ENCODE results near the gene MTMR12.
"Not testable (repeated sequence)": the region's sequence is repeated elsewhere in the genome, so short reads cannot be mapped to it uniquely, and the experiment has no call there.

MTMR12 gene

DNA sequence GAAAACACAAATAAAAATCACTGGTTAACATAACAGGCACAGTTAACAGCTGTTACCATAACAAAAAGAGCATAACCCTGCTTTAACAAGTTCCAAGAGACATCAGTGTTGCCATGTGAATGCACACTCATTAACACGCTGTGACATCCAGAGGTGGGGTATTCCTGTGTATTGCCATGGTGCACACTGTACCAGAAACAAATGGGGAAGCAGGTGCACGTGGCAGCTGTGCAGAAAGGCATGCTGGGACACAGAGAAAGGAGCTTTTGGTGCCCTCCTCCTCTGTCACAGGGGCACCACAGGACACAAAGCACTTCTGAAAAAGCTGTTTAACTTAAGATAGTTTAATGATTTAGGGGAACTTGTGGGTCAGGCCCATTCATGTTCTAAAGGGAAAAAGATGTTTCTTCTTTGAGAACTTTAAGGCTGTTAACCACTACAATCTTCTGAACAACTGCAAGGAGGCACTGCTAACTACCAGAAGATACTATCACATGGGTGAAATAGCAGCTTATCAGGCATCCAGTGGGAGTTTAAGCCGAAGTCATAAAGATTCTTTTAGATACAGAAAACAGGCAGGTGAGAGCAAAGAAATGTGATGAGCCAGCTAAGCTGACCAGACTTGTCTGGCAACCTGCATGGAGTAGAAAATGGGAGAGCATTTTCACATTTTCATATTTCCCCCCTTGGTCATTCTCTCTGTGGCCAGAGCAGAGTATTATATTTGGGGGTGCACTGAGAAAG is 82.2 kb downstream of the MTMR12 start:
- no peak for DNase-seq

DNA sequence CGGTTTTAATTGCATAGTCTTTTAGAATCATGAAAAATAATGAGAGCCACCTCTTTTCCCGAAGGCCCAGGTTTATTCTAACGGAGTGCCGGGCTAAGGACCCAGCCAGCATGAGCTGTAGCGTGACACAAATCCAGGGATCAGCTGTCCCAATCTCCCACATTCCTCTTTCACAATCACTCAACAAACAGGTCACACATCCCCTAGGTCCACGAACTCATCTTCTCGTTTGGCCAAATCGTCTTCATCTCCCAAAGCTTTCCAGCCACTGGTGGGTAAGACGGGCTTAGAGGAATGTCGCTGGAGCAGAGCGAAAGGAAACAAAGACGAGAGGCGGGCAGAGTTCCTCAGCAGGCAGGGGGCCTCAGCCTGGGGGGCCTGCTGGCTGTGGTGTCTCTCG is 83.2 kb downstream of the MTMR12 start:
- DNase-seq = no peak

DNA sequence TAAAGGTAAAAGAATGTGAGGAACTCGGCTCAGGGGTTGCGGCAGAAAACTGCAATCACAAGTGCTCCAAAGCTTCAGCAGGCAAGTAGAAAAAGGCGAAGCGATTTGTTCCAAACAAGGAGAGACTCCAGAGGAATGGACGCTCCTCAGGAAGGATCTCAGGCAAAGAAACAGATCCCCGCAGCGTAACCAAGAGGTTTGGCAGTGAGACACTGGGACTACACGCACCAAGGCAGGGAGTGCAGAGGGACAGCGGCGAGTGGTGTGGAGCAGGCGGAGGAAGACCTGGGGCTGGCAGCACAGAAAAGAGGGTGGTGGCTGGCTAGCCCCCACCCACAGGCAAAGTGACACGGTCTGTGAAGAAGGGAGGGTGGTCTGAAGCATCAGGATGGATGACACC is 83.9 kb downstream of the MTMR12 start:
- DNase-seq = no peak

DNA sequence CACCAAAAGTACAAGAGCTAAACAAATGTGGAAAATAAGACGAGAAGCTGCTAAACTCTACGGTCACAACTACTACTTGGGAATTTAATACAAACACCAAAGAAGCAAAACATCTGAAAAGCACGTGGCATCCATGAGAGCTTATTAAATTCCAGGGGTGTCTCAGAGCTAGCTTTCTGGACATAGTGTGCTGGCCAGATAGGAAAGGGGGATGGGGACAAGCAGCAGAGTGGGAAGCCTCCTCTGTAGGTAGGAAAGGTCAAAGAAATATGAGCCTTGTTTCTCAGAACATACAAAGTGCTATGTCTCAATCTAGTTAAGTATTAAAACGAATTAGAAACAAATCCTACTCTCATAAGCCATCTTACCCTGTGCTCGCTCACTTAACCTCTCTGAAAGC is 87.3 kb downstream of the MTMR12 start:
- no peak for DNase-seq

DNA sequence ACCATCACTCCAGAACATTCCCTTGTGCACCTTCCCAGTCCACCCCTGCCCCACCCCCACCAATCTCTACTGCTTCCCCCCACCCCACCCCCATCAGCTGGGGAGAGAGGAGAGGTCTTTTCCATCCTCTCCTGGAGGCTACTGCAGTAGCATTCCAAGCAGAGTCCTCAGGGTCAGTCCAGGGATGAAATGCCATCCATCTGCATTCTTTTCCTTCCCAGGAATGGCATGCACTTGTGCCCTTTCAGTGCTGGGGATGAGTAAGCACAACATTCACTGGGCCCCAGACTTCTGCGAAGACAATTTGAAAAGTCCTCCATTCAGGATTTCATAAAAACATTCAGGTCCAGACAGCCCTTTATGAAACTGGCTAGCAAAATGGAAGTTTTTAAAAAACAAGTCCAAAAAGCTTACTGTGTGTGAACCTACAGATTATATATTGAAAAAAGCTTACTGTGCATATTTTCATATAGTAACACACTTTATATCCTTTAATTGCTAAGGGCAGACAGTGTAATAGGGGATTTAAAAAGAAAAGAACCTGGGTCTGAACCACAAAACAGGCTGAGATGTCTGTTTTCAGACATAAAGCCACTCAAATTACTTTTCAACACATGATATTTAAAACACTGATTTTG is 88.6 kb downstream of the MTMR12 start:
- DNase-seq = no peak

DNA sequence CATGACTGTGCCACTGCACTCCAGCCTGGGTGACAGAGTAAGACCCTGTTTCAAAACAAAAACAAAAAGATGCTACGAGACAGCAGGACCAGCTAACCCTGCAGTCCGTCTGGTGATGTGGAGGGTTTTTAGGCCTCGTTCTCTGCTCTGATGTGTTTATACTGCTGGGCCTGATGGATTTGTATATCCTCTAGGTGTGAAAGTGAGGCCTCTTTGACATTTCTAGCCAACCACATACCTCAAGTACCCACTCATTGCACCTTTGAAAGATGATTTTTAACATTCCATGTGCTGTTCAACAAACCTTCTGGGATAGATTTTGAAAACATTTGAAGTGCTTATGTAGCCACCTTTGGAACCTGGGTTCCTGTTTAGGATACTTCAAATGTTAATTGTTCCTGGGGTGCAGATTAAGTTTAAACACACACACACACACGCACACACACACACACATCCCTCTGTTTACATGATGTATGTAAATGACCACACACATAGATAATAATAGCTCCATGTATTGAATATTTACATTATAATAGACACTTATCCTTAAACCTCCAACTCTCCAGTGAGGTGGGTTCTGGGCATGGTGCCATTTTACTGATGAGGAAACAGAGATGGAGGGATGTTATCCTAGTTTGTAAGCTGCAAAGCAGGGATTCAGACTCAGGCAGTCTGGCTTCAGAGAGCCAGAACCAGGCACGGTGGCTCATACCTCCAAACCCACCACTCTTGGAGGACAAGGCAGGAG is 89.8 kb downstream of the MTMR12 start:
- no peak for DNase-seq

DNA sequence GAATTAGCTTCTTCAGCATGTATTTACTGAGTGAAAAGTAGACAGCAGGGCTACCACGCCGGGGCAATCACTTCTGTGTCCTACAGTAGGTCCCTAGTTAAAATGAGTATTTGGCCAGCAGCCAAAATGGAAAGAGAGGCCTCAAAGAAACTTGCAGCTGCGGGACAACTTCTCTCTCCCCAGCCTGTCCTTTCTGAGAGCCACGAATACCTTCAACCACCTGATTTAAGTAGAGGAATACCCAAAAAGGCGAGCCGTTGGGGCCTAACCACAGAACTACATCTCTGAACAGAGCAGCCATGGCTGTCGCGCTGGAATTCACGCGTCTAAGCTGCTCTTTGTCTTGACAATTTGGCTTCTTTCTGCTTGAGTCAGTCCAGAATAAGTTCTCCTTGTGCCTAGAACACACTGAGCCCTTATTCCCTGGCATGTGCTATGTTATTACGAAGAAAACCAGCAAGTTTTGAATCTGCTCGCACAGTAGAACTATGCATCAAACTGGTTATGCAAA is 94.8 kb downstream of the MTMR12 start:
- no peak for DNase-seq

DNA sequence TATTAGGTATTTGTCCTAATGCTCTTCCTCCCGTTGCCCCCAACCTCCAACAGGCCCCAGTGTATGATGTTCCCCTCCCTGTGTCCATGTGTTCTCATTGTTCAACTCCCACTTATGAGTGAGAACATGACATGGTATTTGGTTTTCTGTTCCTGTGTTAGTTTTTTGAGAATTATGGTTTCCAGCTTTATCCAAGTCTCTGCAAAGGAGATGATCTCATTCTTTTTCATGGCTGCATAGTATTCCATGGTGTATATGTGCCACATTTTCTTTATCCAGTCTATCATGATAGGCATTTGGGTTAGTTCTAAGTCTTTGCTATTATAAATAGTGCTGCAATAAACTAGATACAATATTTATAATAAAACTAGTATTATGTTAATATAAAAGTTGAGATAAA is 98.4 kb downstream of the MTMR12 start:
- not testable (repeated sequence) for DNase-seq

DNA sequence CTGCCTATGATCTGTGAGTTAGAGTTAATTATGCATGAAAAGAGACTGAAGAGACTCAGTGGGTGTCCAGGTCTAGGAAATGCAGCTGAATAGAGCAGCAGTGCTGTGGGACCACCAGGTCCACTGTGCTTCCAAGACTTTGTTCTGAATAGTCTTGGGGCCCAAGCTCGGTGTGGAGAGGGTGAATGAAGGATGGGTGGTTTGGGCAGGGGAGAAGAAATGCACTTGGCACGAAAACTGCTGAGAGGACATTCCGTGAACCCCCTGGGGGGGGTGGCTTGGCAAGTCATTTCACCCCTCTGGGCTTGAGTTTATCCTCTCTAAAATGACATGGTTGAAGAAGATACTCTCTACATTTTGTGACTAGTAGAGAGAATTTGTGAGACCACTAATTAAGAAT is 102.6 kb downstream of the MTMR12 start:
- no peak for DNase-seq

DNA sequence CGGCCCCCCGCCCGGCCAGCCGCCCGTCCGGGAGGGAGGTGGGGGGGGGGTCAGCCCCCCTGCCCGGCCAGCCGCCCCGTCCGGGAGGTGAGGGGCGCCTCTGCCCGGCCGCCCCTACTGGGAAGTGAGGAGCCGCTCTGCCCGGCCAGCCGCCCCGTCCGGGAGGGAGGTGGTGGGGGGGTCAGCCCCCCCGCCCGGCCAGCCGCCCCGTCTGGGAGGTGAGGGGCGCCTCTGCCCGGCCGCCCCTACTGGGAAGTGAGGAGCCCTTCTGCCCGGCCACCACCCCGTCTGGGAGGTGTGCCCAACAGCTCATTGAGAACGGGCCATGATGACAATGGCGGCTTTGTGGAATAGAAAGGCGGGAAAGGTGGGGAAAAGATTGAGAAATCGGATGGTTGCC is 103.9 kb downstream of the MTMR12 start:
- not testable (repeated sequence) for DNase-seq

DNA sequence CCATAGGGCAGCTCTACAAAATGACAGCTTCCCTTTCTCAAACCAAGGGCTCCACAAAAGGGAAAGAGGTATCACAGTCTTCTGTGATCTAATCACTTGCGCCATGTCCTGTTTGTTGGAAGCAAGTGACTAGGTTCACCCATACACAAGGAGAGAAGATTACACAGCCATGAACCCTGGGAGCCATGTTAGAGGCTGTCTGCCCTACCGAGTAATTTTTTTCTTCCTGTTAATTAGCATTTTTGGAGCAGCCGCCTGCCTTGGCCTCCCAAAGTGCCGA is 105.4 kb downstream of the MTMR12 start:
- DNase-seq = no peak

DNA sequence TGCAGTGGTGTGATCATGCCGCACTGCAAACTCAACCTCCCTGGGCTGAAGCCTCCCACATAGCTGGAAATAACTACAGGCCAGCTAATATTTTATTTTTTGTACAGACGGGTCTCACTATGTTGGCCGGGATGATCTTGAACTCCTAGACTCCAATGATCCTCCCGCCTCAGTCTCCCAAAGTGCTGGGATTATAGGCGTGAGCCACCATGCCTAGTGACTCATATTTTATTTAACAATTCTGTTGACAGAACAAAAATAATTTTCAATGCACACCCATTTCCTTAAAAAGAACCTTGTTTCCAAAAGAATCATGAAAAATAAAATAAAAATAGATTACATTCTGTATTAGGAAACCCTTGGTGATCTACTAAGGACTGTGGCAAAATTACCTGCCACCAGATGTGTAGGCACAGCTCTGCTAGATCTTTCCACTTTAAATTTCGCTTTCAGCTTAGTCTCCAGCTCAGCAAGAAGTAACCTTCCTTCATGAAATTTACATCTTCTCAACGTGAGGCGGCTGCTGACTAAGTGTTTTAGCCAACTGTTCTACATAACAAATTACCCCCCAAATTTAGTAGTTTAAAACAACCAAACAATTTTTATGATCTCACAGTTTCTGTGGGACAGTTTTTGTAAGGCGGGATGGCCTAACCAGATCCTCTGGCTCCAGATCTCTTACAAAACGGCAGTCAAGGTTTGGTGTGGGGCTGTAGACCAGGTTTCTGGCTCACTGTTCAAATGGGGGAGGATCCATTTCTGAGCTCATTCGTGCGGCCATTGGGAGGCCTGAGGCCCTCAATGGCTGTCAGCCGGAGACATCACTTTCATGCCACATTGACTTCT is 106.0 kb downstream of the MTMR12 start:
- DNase-seq = no peak

DNA sequence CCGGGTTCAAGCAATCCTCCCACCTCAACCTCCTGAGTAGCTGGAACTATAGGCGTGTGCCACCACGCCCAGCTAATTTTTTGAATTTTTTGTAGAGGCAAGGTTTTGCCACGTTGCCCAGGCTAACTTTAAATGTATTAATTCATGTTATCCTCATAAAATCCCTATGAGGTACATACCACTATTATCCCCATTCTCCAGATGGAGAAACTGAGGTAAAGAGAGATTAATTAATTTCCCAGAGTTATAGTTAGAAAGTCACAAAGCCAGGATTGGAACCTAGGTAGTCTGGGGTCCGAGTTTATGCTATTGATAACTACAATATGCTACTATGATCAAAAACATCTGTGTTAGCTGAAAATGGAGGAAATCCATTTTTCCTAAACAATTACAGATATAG is 106.7 kb downstream of the MTMR12 start:
- DNase-seq = no peak

DNA sequence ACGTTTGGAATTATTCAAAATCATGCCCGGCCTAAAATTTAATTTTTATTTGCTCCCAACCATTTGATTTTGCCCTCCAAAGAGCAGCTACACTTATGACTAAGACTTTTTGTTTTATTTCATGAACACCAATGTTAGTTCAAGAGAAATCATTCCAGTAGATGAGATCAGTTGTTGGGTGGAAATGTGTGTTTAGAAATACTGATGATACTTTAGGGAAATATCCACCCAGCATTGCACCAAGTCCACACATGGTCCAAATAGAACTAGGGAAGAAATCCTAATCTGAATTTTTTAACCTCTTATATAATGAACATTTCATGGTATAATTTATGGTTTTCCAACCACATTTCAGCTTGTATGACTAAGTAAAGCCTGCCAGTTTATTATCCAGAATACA is 110.3 kb downstream of the MTMR12 start:
- DNase-seq = no peak

DNA sequence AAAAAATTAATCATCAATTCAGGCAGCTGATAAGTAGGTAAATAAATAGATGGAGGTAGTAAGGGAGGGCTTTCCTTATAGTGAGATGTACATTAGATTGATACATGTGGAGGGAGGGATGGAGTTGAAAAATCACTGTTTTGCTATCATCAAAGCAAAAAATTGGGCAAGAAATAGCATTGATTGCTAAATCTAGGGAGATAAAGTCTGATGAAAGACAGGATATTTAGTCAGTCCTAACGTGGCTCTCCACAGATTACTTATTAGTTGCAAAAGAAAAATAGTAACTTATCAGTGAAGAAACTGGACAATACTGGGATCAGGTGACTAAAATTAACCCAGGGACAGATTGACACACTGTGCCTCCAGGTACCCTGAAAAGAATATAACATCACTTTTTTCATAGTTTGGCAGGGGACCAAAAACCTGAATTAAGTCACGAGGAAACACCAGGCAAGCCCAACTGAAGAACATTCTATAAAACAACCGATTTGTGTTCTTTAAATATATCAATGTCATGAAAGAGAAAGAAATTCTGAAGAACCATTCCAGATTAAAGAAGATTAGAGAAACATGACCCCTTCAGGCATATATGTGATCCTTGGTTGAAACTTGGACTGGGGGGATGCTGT is 111.5 kb downstream of the MTMR12 start:
- no peak for DNase-seq

DNA sequence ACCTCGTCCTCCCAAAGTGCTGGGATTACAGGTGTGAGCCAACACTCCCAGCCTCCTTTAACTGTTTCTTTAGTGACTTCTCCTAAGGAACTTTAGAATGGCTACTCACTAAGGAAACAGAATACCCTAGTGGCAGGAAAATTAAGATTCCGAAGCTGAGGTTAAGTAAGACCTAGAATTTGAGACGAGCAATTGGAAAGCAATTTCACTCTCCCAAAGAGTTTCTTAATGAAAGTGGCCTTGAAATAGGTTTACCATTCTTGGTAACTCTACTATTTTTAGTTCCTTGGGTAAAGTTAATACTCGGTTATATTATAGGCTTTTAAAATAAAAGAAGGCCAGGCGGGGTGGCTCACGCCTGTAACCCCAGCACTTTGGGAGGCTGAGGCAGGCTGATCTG is 115.7 kb downstream of the MTMR12 start:
- DNase-seq = no peak

DNA sequence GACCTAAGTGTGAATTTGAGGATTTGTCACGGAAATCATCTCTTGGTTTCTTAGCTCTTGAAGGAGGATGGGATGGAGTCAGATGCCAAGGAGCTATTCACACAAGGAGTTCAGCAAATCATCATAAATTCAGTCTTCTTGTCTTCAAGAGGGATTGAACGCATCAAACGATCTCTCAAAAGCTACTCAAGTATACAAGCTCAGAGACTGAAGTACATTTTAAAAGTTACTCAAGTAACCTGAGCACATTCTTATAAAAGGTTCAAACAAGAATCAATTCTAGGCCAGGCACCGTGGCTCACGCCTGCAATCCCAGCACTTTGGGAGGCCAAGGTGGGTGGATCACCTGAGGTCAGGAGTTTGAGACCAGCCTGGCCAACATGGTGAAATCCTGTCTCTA is 117.5 kb downstream of the MTMR12 start:
- DNase-seq = no peak

DNA sequence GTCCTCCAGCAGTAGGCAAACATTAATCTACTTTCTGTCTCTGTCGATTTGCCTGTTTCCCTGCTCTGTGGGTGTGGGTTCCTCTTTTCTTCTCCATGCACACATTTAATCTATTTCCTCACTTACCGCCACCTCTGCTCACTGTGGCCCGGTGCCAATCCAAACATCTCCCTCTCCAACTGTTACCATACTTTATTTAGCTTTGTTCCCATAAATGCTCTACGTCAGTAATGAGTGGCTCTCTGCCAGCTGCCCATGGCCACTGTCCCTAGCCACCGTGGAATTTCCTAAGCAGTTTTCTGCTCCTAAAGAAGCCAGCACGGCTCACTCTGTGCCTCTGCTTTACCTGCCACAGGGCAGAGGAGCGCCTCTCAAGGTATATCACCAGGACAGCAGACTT is 119.1 kb downstream of the MTMR12 start:
- no peak for DNase-seq

DNA sequence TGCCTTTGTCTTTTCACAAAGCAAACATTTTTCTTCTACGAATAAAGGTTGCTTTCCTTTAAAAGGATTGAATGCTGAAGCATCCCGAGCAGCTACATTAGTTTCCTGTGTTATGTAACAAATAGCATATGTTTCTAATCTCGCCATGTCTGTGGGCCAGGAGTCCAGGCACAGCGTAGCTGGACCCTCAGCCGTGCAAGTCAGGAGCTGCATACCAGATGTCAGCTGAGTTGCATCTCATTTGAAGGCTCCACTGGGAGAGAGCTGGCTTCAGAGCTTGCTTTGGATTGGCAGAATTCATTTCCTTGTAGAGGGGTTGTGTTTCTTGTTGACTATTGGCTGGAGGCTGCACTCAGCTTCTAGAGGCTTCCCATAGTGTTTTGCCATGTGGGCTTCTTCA is 122.6 kb downstream of the MTMR12 start:
- DNase-seq = no peak

DNA sequence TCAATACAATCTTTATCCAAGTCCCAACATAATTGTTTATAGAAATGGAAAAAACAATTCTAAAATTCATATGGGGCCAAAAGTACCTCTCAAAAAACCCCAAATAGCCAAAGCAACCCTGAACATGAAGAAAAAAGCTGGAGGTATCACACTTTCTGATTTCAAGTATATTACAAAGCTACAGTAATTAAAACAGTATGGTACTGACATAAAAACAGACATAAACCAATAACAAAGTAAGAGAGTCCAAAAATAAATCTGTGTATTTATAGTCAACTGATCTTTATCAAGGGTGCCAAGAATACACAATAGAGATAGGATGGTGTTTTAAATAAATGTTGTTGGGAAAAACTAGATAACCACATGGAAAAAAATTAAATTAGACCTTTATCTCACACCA is 125.1 kb downstream of the MTMR12 start:
- no peak for DNase-seq

DNA sequence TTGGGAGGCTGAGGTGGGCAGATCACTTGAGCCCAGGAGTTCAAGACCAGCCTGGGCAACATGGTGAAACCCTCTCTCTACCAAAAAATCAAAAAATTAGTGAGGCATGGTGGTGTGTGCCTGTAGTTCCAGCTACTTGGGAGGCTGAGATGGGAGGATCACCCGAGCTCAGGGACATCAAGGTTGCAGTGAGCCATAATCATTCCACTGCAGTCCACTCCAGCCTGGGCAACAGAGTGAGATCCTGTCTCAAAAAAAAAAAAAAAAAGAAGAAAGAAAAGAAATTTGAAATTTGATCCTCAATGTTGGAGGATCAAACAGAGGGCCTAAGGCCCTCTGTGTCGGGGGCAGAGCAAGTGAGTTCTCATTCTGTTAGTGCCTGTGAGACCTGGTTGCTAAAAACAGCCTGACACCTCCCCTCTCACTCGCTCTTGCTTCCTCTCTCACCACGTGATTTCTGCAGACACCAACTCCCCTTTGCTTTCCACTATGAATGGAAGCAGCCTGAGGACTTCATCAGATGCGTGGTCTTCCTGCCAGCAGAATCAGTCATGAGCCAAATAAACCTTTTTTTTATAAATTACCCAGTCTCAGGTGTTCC is 130.2 kb downstream of the MTMR12 start:
- no peak for DNase-seq

Measured in activated naive CD4-positive, alpha-beta T cell treated with anti-CD3 and anti-CD28 coated beads, Interleukin-2, amount 50 U/mL, for 16 hours (primary cell).